ENCODE measurements around the gene HOXC11. TPM values are rescaled to one million over a fixed set of nuclear protein-coding genes. Genes with fewer than 3 reads are reported as not detected.

HOXC11 gene
- total RNA-seq, 1 experiment from 2014 or later, result 2.2 TPM

GRCh38 chr12:53981634-53982565, 9.0 kb downstream of the HOXC11 start:
- H3K27me3 Mint-ChIP-seq (ENCODE audit: insufficient read depth, unreplicated experiment), result no peaks in the 10 kb centered on the region

GRCh38 chr12:53982648-53983567, 10.0 kb downstream of the HOXC11 start:
- Mint-ChIP-seq H3K4me1 (ENCODE audit: low read depth, unreplicated experiment) (peaks cover 23% of the 10 kb centered on the region), H3K36me3 (ENCODE audit: insufficient read depth, unreplicated experiment) (peaks cover 9% of the 10 kb centered on the region), H3K9me3 (ENCODE audit: unreplicated experiment) (no peaks in the 10 kb centered on the region), H3K27me3 (ENCODE audit: insufficient read depth, unreplicated experiment) (no peaks in the 10 kb centered on the region), H3K4me3 (ENCODE audit: unreplicated experiment) (no peak overlapping the region), H3K27ac (ENCODE audit: unreplicated experiment) (no peak overlapping the region)
- Histone ChIP-seq H3K9me3 (no peaks in the 10 kb centered on the region), H3K4me3 (ENCODE audit: low read depth, low read length) (no peak overlapping the region), H3K27me3 (replicated peaks; ENCODE audit: control insufficient read depth, insufficient read depth, low read length) (no peaks in the 10 kb centered on the region), H3K36me3 (ENCODE audit: control insufficient read depth, insufficient read depth, low read length) (no peaks in the 10 kb centered on the region; the same call in 1 of the 2 replicates), H3K4me1 (peaks cover 43% of the 10 kb centered on the region)
- BruUV-seq (replicated peaks), result no TSS peak
- no peak for DNase-seq
- intact Hi-C loops (cut with micrococcal nuclease; ENCODE audit: unreplicated experiment), result no loop called here
- POLR2A ChIA-PET, result no interaction called here
- CTCF ChIA-PET, result no interaction called here
- no peak for TF ChIP-seq CTCF (IDR thresholded peaks at IDR 0.05; ENCODE audit: insufficient read depth in 1 of 2, low read depth in 1 of 2, low read length in 1 of 2, severe bottlenecking in 1 of 2, unreplicated experiment in 1 of 2)

More at GRCh38 chr12:53981634-53982565, 9.0 kb downstream of the HOXC11 start:
- Mint-ChIP-seq H3K27ac (ENCODE audit: unreplicated experiment) (no peak overlapping the region), H3K4me3 (ENCODE audit: unreplicated experiment) (no peak overlapping the region), H3K4me1 (ENCODE audit: low read depth, unreplicated experiment) (peaks cover 23% of the 10 kb centered on the region), H3K9me3 (ENCODE audit: unreplicated experiment) (no peaks in the 10 kb centered on the region), H3K36me3 (ENCODE audit: insufficient read depth, unreplicated experiment) (peaks cover 9% of the 10 kb centered on the region)
- no peak for TF ChIP-seq CTCF (IDR thresholded peaks at IDR 0.05; ENCODE audit: insufficient read depth in 1 of 2, low read depth in 1 of 2, low read length in 1 of 2, severe bottlenecking in 1 of 2, unreplicated experiment in 1 of 2)
- POLR2A ChIA-PET, result no interaction called here
- Histone ChIP-seq H3K4me1 (peaks cover 46% of the 10 kb centered on the region), H3K36me3 (ENCODE audit: control insufficient read depth, insufficient read depth, low read length) (no peaks in the 10 kb centered on the region; the same call in 1 of the 2 replicates), H3K4me3 (ENCODE audit: low read depth, low read length) (no peak overlapping the region), H3K9me3 (no peaks in the 10 kb centered on the region), H3K27me3 (replicated peaks; ENCODE audit: control insufficient read depth, insufficient read depth, low read length) (no peaks in the 10 kb centered on the region)
- no TSS peak for BruUV-seq (replicated peaks)
- CTCF ChIA-PET, result no interaction called here
- no peak for DNase-seq
- intact Hi-C loops (cut with micrococcal nuclease; ENCODE audit: unreplicated experiment), result no loop called here

GRCh38 chr12:53983568-53983949, 10.6 kb downstream of the HOXC11 start:
- H3K4me1 ChIP-seq, result peaks cover 48% of the 10 kb centered on the region
- TF ChIP-seq CTCF (IDR thresholded peaks at IDR 0.05; ENCODE audit: insufficient read depth in 1 of 2, low read depth in 1 of 2, low read length in 1 of 2, severe bottlenecking in 1 of 2, unreplicated experiment in 1 of 2), result no peak
- BruUV-seq (replicated peaks), result no TSS peak
- no peak overlapping the region for H3K4me3 ChIP-seq (ENCODE audit: low read depth, low read length)
- no peak overlapping the region for H3K27ac Mint-ChIP-seq (ENCODE audit: unreplicated experiment)
- no peaks in the 10 kb centered on the region for H3K9me3 ChIP-seq
- no peaks in the 10 kb centered on the region for H3K27me3 Mint-ChIP-seq (ENCODE audit: insufficient read depth, unreplicated experiment)
- intact Hi-C loops (cut with micrococcal nuclease; ENCODE audit: unreplicated experiment), result no loop called here
- POLR2A ChIA-PET, result no interaction called here
- no peak overlapping the region for H3K4me3 Mint-ChIP-seq (ENCODE audit: unreplicated experiment)
- no peaks in the 10 kb centered on the region; the same call in 1 of the 2 replicates for H3K36me3 ChIP-seq (ENCODE audit: control insufficient read depth, insufficient read depth, low read length)
- no peaks in the 10 kb centered on the region for H3K27me3 ChIP-seq (replicated peaks; ENCODE audit: control insufficient read depth, insufficient read depth, low read length)
- peaks cover 9% of the 10 kb centered on the region for H3K36me3 Mint-ChIP-seq (ENCODE audit: insufficient read depth, unreplicated experiment)
- no peaks in the 10 kb centered on the region for H3K9me3 Mint-ChIP-seq (ENCODE audit: unreplicated experiment)
- CTCF ChIA-PET, result no interaction called here
- H3K4me1 Mint-ChIP-seq (ENCODE audit: low read depth, unreplicated experiment), result peaks cover 28% of the 10 kb centered on the region
- DNase-seq, result peak in 1 of 2 experiments; percentile 30
